ENCODE results near the gene PPP1R14C.

DNA sequence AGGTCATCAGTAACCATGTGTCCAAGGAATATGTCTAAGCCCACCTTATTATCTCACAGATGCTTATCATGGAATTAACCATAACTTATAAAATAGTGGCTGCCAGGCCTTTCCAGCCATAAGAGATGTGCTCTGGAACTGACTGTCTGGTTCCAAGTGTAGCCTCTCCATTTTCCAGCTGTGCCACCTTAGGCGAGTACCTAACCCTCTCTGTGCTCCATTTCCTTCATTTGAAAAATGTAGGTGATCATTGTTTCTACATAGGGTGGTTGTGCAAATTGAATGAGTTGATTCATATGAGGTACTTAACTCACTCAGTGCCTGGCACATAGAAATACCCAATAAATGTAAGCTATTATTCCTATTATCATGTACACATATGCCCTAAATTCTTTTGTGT is 123.5 kb downstream of the PPP1R14C start:
- TF ChIP-seq CTCF (IDR thresholded peaks at IDR 0.05) (no peak), POLR2A (IDR thresholded peaks at IDR 0.05) (no peak)

Measured in breast epithelium (tissue), 3 donors.